ENCODE data around the gene SCN10A. TPM values are rescaled to one million over a fixed set of nuclear protein-coding genes. Genes with fewer than 3 reads are reported as not detected.

The SCN10A gene
- total and polyA plus RNA-seq, 9 of the 15 experiments (the other 6 are each of a cell fraction or from before 2014, with no cell fraction given) = not detected

- TF ChIP-seq ESRRA (IDR thresholded peaks at IDR 0.05; ENCODE audit: borderline replicate concordance, low read depth) (peak; percentile 93), RCOR1 (IDR thresholded peaks at IDR 0.05; ENCODE audit: borderline replicate concordance in 1 of 2, low read depth in 2 of 2, low read length in 2 of 2) (peak; percentile 93 to 99), FOXK2 (conservative IDR thresholded peaks at IDR 0.05 in 1 of 2, IDR thresholded peaks at IDR 0.05 in 1 of 2; ENCODE audit: low read depth in 2 of 2) (peak in 1 of 2 experiments; percentile 16; a peak in 2 of 4 replicates), HMG20B (CRISPR knock-in tag; IDR thresholded peaks at IDR 0.05) (no peak), ZFX (CRISPR knock-in tag; IDR thresholded peaks at IDR 0.05) (no peak), SMAD3 (CRISPR knock-in tag; conservative IDR thresholded peaks at IDR 0.05) (peak; percentile 85; the same call in 1 of the 2 replicates), KLF16 (IDR thresholded peaks at IDR 0.05) (peak; percentile 98), CCNT2 (IDR thresholded peaks at IDR 0.05; ENCODE audit: borderline replicate concordance, extremely low read depth, insufficient read length, low read depth, low read length) (peak; percentile 98), EHMT2 (IDR thresholded peaks at IDR 0.05) (no peak), CC2D1A (IDR thresholded peaks at IDR 0.05) (peak; percentile 89; the same call in 1 of the 2 replicates), ZBED1 (IDR thresholded peaks at IDR 0.05) (peak; percentile 89), TARDBP (IDR thresholded peaks at IDR 0.05) (peak; percentile 63; the same call in 1 of the 2 replicates), POLR2G (IDR thresholded peaks at IDR 0.05; ENCODE audit: low read depth, low read length) (no peak), TAF1 (IDR thresholded peaks at IDR 0.05; ENCODE audit: control insufficient read depth, extremely low read depth, insufficient read depth, low read length, severe bottlenecking) (peak; percentile 37), SRSF1 (IDR thresholded peaks at IDR 0.05; ENCODE audit: low read depth, low read length) (no peak), SOX6 (IDR thresholded peaks at IDR 0.05) (peak; percentile 96), RBM25 (IDR thresholded peaks at IDR 0.05; ENCODE audit: low read depth, low read length, severe bottlenecking) (no peak), ETV6 (IDR thresholded peaks at IDR 0.05; ENCODE audit: borderline replicate concordance in 1 of 2, low read depth in 2 of 2, low read length in 1 of 2) (peak in 1 of 2 experiments; percentile 54; a peak in 1 of 4 replicates), ETV6 (CRISPR knock-in tag; IDR thresholded peaks at IDR 0.05; ENCODE audit: borderline replicate concordance) (no peak), ZNF766 (CRISPR knock-in tag; conservative IDR thresholded peaks at IDR 0.05) (peak; percentile 87), NONO (IDR thresholded peaks at IDR 0.05; ENCODE audit: low read depth in 2 of 2, low read length in 1 of 2) (peak in 1 of 2 experiments; percentile 84; a peak in 1 of 4 replicates), ILF3 (IDR thresholded peaks at IDR 0.05; ENCODE audit: borderline replicate concordance) (peak; percentile 58; the same call in 1 of the 2 replicates), ZNF583 (CRISPR knock-in tag; IDR thresholded peaks at IDR 0.05) (0 out of 2 replicates have a peak, but pooled peaks have one; percentile 25)
- TF ChIP-seq, protein P1, sequence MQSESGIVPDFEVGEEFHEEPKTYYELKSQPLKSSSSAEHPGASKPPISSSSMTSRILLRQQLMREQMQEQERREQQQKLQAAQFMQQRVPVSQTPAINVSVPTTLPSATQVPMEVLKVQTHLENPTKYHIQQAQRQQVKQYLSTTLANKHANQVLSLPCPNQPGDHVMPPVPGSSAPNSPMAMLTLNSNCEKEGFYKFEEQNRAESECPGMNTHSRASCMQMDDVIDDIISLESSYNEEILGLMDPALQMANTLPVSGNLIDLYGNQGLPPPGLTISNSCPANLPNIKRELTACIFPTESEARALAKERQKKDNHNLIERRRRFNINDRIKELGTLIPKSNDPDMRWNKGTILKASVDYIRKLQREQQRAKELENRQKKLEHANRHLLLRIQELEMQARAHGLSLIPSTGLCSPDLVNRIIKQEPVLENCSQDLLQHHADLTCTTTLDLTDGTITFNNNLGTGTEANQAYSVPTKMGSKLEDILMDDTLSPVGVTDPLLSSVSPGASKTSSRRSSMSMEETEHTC (IDR thresholded peaks at IDR 0.05) = peak; percentile 56
- TF ChIP-seq, protein P2, sequence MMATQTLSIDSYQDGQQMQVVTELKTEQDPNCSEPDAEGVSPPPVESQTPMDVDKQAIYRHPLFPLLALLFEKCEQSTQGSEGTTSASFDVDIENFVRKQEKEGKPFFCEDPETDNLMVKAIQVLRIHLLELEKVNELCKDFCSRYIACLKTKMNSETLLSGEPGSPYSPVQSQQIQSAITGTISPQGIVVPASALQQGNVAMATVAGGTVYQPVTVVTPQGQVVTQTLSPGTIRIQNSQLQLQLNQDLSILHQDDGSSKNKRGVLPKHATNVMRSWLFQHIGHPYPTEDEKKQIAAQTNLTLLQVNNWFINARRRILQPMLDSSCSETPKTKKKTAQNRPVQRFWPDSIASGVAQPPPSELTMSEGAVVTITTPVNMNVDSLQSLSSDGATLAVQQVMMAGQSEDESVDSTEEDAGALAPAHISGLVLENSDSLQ (IDR thresholded peaks at IDR 0.05) = peak; percentile 98
Observed at GRCh38 chr3:38723569-38724391, 92.2 kb downstream of the SCN10A start (continued).
